ENCODE results near the gene ATP8A2.

Gene ATP8A2

GRCh38 chr13:25616674-25617073 is 244.9 kb downstream of the ATP8A2 start:
- DNase-seq (ENCODE audit: low read depth in 1 of 2, low spot score in 1 of 2), result no peak

GRCh38 chr13:25619897-25620296 is 248.1 kb downstream of the ATP8A2 start:
- no peak for DNase-seq (ENCODE audit: low read depth in 1 of 2, low spot score in 1 of 2)

- no peak for DNase-seq (ENCODE audit: low read depth in 1 of 2, low spot score in 1 of 2)
These were observed 253.6 kb downstream of the ATP8A2 start for GRCh38 chr13:25625414-25625813.

- DNase-seq (ENCODE audit: low read depth in 1 of 2, low spot score in 1 of 2), result no peak
These were observed 258.6 kb downstream of the ATP8A2 start for GRCh38 chr13:25630329-25630900.

DNA sequence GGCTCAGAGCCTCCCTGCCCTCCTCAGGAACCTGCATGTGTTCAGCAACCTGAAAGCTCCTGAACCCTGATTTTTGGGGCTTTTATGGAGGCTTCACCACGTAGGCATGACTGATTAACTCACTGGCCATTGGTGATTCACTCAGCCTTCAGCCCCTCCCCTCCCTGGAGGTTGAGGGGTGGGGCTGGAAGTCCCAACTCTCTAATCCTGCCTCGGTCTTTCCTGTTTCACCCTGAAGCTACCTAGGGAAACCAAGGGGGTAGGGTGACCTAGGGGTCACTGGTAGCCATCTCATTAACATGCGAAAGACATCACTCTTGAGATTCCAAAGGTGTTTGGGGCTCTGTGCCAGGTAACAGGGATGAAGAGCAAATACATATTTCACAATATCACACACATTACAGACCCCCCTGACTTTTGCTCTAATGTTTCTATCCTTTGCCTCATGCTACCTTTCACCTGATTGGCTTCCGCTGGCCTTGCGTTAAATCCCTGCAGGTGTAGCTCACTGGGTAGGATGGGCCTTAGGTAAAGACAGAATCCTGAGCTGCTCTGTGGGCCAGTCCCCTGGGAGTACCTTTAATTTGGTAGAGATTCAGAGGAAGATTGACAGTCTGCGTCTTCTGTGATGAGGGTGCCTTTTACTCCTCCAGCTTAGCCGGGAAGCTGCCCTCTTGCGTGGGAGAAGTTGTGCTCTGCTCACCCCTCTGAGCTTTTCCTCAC is 260.6 kb downstream of the ATP8A2 start:
- no peak for DNase-seq (ENCODE audit: low read depth in 1 of 2, low spot score in 1 of 2)

DNA sequence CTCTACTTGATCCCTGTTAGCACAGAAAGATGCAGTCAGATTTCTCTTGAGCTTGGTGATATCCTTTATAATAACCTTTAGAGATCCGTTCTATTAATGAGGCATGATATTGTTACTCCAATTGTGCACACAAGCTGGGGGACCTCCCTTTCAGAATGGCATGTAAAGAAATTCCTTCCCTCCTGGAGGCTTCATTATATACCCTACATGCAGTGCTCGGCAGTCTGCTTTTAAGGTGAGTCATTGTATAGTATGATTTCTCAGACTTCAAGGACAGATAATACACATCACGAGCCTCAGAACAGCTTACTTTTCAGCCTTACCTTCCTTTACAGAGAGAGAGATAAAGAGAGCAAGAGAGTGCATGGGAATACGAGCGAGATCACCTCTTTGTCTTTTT is 261.3 kb downstream of the ATP8A2 start:
- no peak for DNase-seq (ENCODE audit: low read depth in 1 of 2, low spot score in 1 of 2)

DNA sequence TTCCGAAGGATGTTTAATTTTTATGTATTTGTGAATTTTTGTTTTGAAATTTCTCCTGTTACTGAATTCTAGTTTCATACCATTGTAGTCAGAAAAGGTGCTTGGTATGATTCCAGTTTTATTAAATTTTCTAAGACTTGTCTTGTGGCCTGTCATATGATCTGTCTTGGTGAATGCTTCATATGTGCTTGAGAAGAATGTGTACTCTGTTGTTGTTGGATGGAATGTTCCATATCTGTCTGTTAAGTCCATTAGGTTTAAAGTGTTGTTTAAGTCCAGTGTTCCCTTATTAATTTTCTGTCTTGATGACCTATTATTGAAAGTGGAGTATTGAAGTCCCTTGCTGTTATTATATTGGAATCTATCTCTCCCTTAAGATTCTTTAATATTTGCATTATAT is 273.9 kb downstream of the ATP8A2 start:
- DNase-seq (ENCODE audit: low read depth in 1 of 2, low spot score in 1 of 2), result no peak

DNA sequence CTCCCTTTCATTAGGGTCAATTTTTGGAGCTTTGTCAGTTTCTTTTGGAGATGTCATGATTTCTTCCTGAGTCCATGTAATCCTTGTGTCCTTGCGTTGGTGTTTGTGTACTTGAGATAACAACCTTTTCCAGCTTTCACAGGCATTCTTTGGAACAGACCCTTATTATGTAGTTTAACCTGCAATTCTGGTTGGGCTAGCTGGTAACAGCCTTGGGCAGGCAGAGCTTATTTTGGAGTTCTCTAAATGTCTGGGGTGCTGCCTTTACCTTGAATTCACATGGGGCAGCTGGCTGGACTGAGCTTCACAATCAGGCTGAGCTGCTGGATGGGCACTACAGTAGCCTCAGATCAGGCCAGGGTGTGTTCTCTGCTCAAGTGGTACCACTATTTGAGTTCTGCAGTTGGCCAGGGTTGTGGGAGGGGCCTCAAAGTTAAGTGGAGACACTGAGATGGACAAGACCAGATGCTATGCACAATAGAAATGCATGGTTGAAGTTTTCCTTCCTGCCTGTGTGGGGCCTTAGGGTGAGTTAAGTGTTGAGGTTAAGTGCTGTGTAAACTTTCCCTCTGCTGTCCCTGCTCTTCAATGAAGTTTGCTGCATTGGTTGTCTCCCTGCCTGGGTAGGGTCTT is 277.3 kb downstream of the ATP8A2 start:
- DNase-seq (ENCODE audit: low read depth in 1 of 2, low spot score in 1 of 2), result no peak

DNA sequence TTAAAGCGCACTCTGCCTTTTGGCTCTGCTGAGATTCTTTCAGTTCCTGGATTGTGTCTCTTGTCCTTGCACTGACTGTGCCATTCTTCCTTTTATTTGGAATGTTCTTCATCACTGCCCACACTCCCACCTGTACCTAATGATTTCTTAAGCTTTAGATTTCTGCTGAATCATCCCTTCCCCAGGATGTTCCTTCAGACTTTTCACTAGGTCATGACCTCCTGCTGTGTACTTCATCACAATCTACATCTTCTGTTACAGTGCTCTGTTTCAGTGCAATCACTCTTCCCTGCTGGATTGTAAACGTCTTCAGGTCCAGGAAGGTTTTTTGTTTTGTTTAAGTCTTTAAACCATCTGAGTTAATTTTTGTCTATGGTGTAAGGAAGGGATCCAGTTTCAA is 281.0 kb downstream of the ATP8A2 start:
- no peak for DNase-seq (ENCODE audit: low read depth in 1 of 2, low spot score in 1 of 2)

DNA sequence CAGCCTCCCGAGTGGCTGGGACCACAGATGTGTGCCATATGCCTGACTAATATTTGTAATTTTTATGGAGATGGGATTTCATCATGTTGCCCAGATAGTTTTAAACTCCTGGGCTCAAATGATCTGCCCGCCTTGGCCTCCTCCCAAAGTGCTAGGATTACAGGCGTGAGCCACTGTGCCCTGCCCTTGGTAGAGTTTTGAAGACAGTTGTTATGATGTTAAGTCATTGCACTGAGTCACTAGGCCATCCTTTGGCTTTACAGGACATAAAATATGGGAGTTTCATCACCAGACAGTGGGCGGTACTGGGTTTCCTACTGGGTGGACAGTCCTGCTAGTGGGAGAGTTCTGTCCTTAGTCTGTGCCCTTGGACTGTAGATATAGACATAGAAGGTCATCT is 282.5 kb downstream of the ATP8A2 start:
- no peak for DNase-seq (ENCODE audit: low read depth in 1 of 2, low spot score in 1 of 2)

DNA sequence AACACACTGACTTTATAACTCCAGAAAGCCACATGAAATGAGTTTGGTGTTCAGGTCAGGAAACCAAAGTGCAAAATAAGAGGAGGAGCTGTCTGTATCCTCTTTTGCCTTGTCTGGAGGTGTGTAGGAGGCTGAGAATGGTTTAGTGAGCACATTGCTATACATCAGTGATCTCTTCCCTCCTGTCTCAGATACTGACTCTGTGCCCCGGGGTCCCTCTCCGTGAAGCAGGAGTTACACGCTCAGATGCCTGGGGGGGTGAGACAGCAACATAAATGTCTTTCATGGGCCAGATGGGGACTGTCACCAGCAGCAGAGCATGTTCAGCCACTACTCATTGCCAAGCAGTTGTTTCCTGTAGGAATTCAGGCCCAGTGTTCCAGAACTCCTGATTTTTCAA is 285.4 kb downstream of the ATP8A2 start:
- no peak for DNase-seq (ENCODE audit: low read depth in 1 of 2, low spot score in 1 of 2)

DNA sequence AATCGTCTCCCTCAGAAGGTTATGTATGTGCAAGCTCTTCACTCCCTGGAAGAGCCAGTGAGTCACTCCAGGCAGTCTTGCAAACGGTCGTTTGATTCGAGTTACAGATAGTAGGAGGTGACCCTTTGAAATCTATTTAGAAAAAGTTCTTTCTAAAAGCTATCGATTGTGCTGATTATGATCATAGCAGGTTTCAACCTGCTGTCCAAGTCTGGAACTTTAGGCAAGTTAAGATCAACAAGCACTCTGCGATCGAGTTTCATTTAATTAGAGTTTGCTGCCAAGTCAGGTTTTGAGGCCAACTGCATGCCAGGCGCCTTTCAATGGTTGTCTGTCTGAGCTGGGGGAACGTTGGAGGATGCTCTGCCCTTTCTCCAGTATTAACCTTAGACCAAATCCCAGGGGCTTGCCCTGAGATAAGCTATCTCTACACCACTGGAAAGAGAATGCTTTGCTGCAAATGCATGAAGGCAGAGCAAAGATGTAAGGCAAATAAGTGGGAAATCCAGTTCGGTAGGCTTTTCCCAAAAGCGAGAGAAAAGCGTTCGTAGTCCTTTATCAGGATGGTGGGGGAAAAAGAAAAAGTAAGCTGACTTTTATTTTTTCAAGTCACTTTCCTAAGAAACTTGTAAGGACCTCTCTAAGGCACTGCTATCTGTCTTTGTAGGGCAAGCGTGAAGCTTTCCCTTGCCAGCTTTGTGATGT is 287.5 kb downstream of the ATP8A2 start:
- no peak for DNase-seq (ENCODE audit: low read depth in 1 of 2, low spot score in 1 of 2)

DNA sequence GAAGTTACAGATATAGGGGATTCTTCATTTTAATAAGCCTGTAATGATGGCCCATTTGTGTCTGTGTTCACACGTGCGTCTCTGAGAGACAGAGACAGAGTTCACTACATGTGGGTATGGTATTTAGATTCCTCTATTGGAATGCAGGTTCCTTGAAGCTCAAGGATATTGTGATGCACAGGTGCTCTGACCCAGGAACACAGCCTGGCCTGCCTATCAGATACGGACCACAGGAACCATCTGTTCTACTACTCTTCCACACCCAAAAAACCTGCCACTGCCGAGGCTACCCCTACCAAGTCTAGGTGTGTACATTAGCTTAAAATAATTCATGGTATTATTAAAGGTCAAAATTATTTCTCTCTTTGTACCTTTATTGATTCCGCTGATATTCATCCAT is 289.2 kb downstream of the ATP8A2 start:
- DNase-seq (ENCODE audit: low read depth in 1 of 2, low spot score in 1 of 2), result no peak

GRCh38 chr13:25662516-25662915 is 290.7 kb downstream of the ATP8A2 start:
- DNase-seq (ENCODE audit: low read depth in 1 of 2, low spot score in 1 of 2), result no peak

- DNase-seq (ENCODE audit: low read depth in 1 of 2, low spot score in 1 of 2), result no peak
These were observed 296.6 kb downstream of the ATP8A2 start for GRCh38 chr13:25668345-25668744.

DNA sequence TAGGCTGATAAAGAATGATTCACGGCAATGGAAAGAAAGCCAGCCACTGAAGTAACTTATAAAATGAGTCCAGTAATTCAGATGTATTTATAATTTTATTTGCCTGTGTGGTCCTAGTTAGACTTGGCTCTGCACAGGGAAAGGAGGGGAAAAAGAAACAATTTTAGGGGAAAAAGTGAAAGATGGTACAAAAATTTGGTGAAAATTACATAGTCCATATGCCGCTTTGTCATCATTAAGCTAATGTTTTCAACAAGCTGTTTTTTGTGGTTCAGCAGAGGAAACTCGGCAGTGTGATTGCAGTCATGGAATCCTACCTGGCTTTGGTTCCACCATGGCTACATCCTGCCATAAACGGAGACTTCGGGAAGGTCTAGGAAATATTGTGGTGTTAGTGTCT is 301.9 kb downstream of the ATP8A2 start:
- no peak for DNase-seq (ENCODE audit: low read depth in 1 of 2, low spot score in 1 of 2)

- DNase-seq (ENCODE audit: low read depth in 1 of 2, low spot score in 1 of 2), result no peak
These were observed 302.6 kb downstream of the ATP8A2 start for GRCh38 chr13:25674371-25674770.

DNA sequence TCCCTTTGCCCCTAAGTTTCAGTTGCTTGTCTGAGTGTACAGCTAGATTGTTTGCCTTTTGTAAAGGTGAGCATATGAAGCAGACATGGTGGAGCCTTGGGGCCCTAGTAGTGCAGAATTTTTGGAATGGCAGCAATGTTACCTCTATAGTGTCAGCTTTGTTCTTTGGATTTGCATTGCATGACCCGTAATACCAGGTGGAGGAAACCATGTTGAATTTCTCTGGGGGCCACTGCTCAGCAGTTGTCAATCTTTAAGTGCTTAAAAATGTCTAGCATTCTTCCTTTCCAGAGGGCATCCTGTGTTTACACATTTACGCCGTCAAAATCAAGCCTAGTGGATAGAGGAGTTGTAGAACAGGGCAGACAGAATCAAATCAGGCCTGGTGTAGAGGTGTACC is 303.3 kb downstream of the ATP8A2 start:
- DNase-seq (ENCODE audit: low read depth in 1 of 2, low spot score in 1 of 2), result no peak

GRCh38 chr13:25677956-25678355 is 306.2 kb downstream of the ATP8A2 start:
- DNase-seq (ENCODE audit: low read depth in 1 of 2, low spot score in 1 of 2), result no peak

- DNase-seq (ENCODE audit: low read depth in 1 of 2, low spot score in 1 of 2), result no peak
These were observed 306.6 kb downstream of the ATP8A2 start for GRCh38 chr13:25678398-25678797.

DNA sequence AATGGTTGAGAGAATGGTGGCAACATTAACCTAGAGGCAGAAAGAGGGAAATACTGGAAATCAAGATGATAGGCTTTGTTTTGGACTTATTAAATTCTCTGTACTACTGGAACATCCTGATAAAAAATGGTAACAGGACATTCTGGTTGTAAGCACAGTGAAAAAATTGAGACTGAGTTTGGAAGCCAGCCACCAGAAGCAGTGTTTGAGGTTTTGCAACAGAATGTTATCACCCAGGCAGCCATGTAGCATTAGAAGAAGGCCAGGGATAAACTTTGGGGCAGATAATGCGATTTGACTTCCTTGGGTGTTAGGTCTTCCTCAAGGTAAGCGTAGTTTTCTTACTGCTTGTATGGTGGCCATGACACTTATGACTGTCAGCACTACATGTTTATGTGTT is 307.4 kb downstream of the ATP8A2 start:
- DNase-seq (ENCODE audit: low read depth in 1 of 2, low spot score in 1 of 2), result no peak

DNA sequence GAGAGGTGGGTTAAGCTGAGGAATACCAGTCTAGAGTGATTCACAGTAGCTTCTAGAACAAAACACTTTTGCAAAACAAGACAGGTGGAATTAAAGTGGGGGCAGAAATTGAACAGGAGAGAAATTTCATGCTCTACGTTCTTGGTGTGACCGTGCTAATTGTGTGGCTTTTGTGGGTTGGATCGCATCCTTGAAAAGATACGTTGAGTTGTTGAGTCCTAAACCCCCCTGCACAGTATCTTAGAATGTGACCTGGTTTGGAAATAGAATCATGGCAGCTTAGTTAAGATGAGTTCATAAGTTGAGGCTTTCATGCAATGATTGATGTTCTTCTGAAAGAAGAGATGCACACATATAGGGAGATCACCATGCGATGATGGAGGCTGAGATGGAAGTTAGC is 308.2 kb downstream of the ATP8A2 start:
- no peak for DNase-seq (ENCODE audit: low read depth in 1 of 2, low spot score in 1 of 2)

Data from activated T-helper 1 cell treated with anti-CD3 and anti-CD28 coated beads, Interleukin-2, amount 50 U/mL, for 16 hours (primary cell).